ENCODE measurements around the gene PHGDH.

The PHGDH gene

GRCh38 chr1:119711804-119712341 is at the start of gene PHGDH:
TSS of gene PHGDH (plus strand) at chr1:119711934. CDS start at chr1:119712023, 89 bp downstream.
- in situ Hi-C loops (cut with HindIII; ENCODE audit: low pct_ligation_motif_present, low pct_unique_long_range_greater_than_20kb, low sequenced_read_pairs): no loop called here
- DNase-seq: peak; percentile 87

- DNase-seq: no peak
- in situ Hi-C loops (cut with HindIII; ENCODE audit: low pct_ligation_motif_present, low pct_unique_long_range_greater_than_20kb, low sequenced_read_pairs): no loop called here
Measured at GRCh38 chr1:119662034-119662437, 49.7 kb upstream of the PHGDH start.

- no peak for DNase-seq
- in situ Hi-C loops (cut with HindIII; ENCODE audit: low pct_ligation_motif_present, low pct_unique_long_range_greater_than_20kb, low sequenced_read_pairs): no loop called here
Measured at GRCh38 chr1:119664067-119664466, 47.7 kb upstream of the PHGDH start.

GRCh38 chr1:119667173-119667572 is 44.6 kb upstream of the PHGDH start:
- in situ Hi-C loops (cut with HindIII; ENCODE audit: low pct_ligation_motif_present, low pct_unique_long_range_greater_than_20kb, low sequenced_read_pairs): no loop called here
- no peak for DNase-seq

- in situ Hi-C loops (cut with HindIII; ENCODE audit: low pct_ligation_motif_present, low pct_unique_long_range_greater_than_20kb, low sequenced_read_pairs): no loop called here
Measured at GRCh38 chr1:119670898-119671297, 40.8 kb upstream of the PHGDH start.

GRCh38 chr1:119673171-119673940 is 38.4 kb upstream of the PHGDH start:
- in situ Hi-C loops (cut with HindIII; ENCODE audit: low pct_ligation_motif_present, low pct_unique_long_range_greater_than_20kb, low sequenced_read_pairs): no loop called here
- no peak for DNase-seq

More at GRCh38 chr1:119670898-119671297, 40.8 kb upstream of the PHGDH start:
- DNase-seq: no peak

GRCh38 chr1:119674111-119674526 is 37.6 kb upstream of the PHGDH start:
- in situ Hi-C loops (cut with HindIII; ENCODE audit: low pct_ligation_motif_present, low pct_unique_long_range_greater_than_20kb, low sequenced_read_pairs): no loop called here
- peak; percentile 4 for DNase-seq

GRCh38 chr1:119674835-119675289 is 36.9 kb upstream of the PHGDH start:
- DNase-seq: peak; percentile 92
- in situ Hi-C loops (cut with HindIII; ENCODE audit: low pct_ligation_motif_present, low pct_unique_long_range_greater_than_20kb, low sequenced_read_pairs): no loop called here

GRCh38 chr1:119675349-119676345 is 36.1 kb upstream of the PHGDH start:
- DNase-seq: peak; percentile 81
- in situ Hi-C loops (cut with HindIII; ENCODE audit: low pct_ligation_motif_present, low pct_unique_long_range_greater_than_20kb, low sequenced_read_pairs): no loop called here

- DNase-seq: no peak
- in situ Hi-C loops (cut with HindIII; ENCODE audit: low pct_ligation_motif_present, low pct_unique_long_range_greater_than_20kb, low sequenced_read_pairs): no loop called here
Measured at GRCh38 chr1:119676571-119677206, 35.0 kb upstream of the PHGDH start.

GRCh38 chr1:119679223-119679622 is 32.5 kb upstream of the PHGDH start:
- DNase-seq: no peak
- in situ Hi-C loops (cut with HindIII; ENCODE audit: low pct_ligation_motif_present, low pct_unique_long_range_greater_than_20kb, low sequenced_read_pairs): no loop called here

GRCh38 chr1:119680193-119680592 is 31.5 kb upstream of the PHGDH start:
- in situ Hi-C loops (cut with HindIII; ENCODE audit: low pct_ligation_motif_present, low pct_unique_long_range_greater_than_20kb, low sequenced_read_pairs): no loop called here
- DNase-seq: no peak

- no peak for DNase-seq
- in situ Hi-C loops (cut with HindIII; ENCODE audit: low pct_ligation_motif_present, low pct_unique_long_range_greater_than_20kb, low sequenced_read_pairs): no loop called here
Measured at GRCh38 chr1:119680723-119681122, 31.0 kb upstream of the PHGDH start.

- DNase-seq: no peak
- in situ Hi-C loops (cut with HindIII; ENCODE audit: low pct_ligation_motif_present, low pct_unique_long_range_greater_than_20kb, low sequenced_read_pairs): no loop called here
Measured at GRCh38 chr1:119681560-119681959, 30.2 kb upstream of the PHGDH start.

- DNase-seq: no peak
- in situ Hi-C loops (cut with HindIII; ENCODE audit: low pct_ligation_motif_present, low pct_unique_long_range_greater_than_20kb, low sequenced_read_pairs): no loop called here
Measured at GRCh38 chr1:119682141-119682540, 29.6 kb upstream of the PHGDH start.

- no peak for DNase-seq
- in situ Hi-C loops (cut with HindIII; ENCODE audit: low pct_ligation_motif_present, low pct_unique_long_range_greater_than_20kb, low sequenced_read_pairs): no loop called here
Measured at GRCh38 chr1:119683893-119684292, 27.8 kb upstream of the PHGDH start.

- no peak for DNase-seq
Measured at GRCh38 chr1:119686661-119687060, 25.1 kb upstream of the PHGDH start.

GRCh38 chr1:119687434-119688079 is 24.2 kb upstream of the PHGDH start:
- no peak for DNase-seq
- in situ Hi-C loops (cut with HindIII; ENCODE audit: low pct_ligation_motif_present, low pct_unique_long_range_greater_than_20kb, low sequenced_read_pairs): no loop called here

More at GRCh38 chr1:119686661-119687060, 25.1 kb upstream of the PHGDH start:
- in situ Hi-C loops (cut with HindIII; ENCODE audit: low pct_ligation_motif_present, low pct_unique_long_range_greater_than_20kb, low sequenced_read_pairs): no loop called here
